KMS-11 (cell line): Measurements from ENCODE around the gene KCTD3.

ENCODE experiments used
- H2AFZ ChIP-seq: fragments of 200-600 bp; sonication (generic); 2 replicates; pipeline ENCODE4 v1.6.1; 2016; ENCODE audit warnings: antibody characterized with exemption, mixed run types, low read depth
- H3K27ac ChIP-seq: fragments of 200-600 bp; sonication (generic); 2 replicates; pipeline ENCODE4 v1.6.1; 2016; ENCODE audit warnings: mild to moderate bottlenecking, mixed run types
- H3K27me3 ChIP-seq: fragments of 200-600 bp; sonication (generic); 2 replicates; pipeline ENCODE4 v1.6.1; 2017; ENCODE audit warnings: mild to moderate bottlenecking, low read depth, mixed run types, moderate library complexity; ENCODE audit not compliant: insufficient read depth
- H3K36me3 ChIP-seq: fragments of 200-600 bp; sonication (generic); 2 replicates; pipeline ENCODE4 v1.6.1; 2017; ENCODE audit warnings: mild to moderate bottlenecking, mixed run types; ENCODE audit not compliant: insufficient read depth
- H3K4me1 ChIP-seq: fragments of 200-600 bp; sonication (generic); 2 replicates; pipeline ENCODE4 v1.6.1; 2016; ENCODE audit warnings: mild to moderate bottlenecking, low read depth, mixed run types; ENCODE audit not compliant: poor library complexity, severe bottlenecking
- H3K4me2 ChIP-seq: fragments of 200-600 bp; sonication (generic); 2 replicates; pipeline ENCODE4 v1.7.0; 2016; ENCODE audit warnings: mild to moderate bottlenecking, mixed run types
- H3K4me3 ChIP-seq: fragments of 200-600 bp; sonication (generic); IDR thresholded peaks from 2 replicates; pipeline ENCODE4 v1.6.1; 2017; ENCODE audit warnings: low read depth, low read length, mixed read lengths; ENCODE audit not compliant: insufficient read depth
- H3K79me2 ChIP-seq: fragments of 200-600 bp; sonication (generic); 2 replicates; pipeline ENCODE4 v1.6.1; 2016; ENCODE audit warnings: low read depth, mixed run types; ENCODE audit not compliant: insufficient read depth
- H3K9ac ChIP-seq: fragments of 200-600 bp; sonication (generic); 2 replicates; pipeline ENCODE4 v1.6.1; 2016; ENCODE audit warnings: mild to moderate bottlenecking, mixed run types
- H4K20me1 ChIP-seq: fragments of 200-600 bp; sonication (generic); 2 replicates; pipeline ENCODE4 v1.6.1; 2016; ENCODE audit warnings: mild to moderate bottlenecking, mixed run types; ENCODE audit not compliant: insufficient read depth
- TF ChIP-seq, protein P1 (sequence below): fragments of 200-600 bp; sonication (generic); conservative IDR thresholded peaks from 2 replicates; pipeline ENCODE4 v1.6.1; 2017; ENCODE audit warnings: low read depth, mild to moderate bottlenecking, antibody characterized with exemption, low read length, moderate library complexity, mixed read lengths

The KCTD3 gene

DNA sequence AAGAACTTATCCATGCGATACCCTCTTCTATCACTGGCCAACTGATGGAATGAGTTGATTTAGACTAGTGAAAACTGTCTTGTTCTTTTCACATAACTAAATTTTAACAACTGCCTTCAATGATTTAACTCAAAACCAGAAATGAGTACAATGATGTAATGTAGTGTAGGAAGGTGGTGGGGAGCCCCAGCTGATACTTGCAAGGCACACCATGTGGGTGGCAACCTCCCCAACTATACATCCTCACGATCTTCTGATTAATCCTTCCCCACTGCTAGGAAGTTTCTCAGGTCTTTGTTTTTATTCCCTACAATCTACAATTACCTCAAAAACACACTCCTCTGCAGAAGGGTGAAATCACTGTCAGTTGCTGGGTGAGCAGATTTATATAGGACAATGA lies 100.7 kb downstream of the KCTD3 start:
- no peaks in the 10 kb centered on the region for H4K20me1 ChIP-seq
- H3K36me3 ChIP-seq = no peaks in the 10 kb centered on the region
- H3K9ac ChIP-seq = no peak overlapping the region
- H3K4me1 ChIP-seq = no peaks in the 10 kb centered on the region
- no peaks in the 10 kb centered on the region for H3K79me2 ChIP-seq
- H3K4me2 ChIP-seq = no peak overlapping the region
- no peak overlapping the region for H3K27ac ChIP-seq
- TF ChIP-seq, protein P1, sequence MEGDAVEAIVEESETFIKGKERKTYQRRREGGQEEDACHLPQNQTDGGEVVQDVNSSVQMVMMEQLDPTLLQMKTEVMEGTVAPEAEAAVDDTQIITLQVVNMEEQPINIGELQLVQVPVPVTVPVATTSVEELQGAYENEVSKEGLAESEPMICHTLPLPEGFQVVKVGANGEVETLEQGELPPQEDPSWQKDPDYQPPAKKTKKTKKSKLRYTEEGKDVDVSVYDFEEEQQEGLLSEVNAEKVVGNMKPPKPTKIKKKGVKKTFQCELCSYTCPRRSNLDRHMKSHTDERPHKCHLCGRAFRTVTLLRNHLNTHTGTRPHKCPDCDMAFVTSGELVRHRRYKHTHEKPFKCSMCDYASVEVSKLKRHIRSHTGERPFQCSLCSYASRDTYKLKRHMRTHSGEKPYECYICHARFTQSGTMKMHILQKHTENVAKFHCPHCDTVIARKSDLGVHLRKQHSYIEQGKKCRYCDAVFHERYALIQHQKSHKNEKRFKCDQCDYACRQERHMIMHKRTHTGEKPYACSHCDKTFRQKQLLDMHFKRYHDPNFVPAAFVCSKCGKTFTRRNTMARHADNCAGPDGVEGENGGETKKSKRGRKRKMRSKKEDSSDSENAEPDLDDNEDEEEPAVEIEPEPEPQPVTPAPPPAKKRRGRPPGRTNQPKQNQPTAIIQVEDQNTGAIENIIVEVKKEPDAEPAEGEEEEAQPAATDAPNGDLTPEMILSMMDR = no peak
- H2AFZ ChIP-seq = no peak overlapping the region
- H3K27me3 ChIP-seq = no peaks in the 10 kb centered on the region
- H3K4me3 ChIP-seq = no peak overlapping the region

DNA sequence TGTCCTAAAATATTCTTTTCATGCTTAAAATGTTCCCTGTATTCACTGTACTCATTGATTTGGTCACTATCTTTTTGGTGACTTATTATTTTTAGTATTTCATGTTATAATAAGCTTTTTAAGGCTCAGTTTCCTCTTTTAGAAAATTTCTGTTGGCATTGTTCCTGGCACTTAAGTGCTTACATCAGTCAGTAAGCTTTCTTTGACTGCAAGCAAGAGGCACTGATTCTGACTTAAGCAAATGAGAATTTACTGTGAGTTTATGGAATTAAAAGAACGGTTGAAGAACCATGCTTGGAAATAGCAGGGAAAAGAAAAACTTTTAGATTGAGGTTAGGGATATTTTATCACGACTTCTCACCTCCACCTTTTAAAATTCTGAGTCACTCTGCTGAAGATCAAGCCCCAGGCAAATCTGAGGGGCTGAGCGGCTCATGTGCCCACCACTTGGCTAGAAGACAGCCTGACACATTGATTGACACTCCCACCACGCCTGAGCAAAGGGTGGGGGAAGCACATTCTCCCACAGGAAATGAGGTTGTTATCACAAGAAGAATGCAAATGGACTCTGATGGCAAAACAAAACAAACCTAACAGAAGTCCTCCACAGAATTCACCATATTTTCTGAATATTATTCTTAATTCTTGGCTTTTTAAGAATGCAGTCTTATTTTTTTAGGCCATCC lies 102.8 kb downstream of the KCTD3 start:
- H3K27me3 ChIP-seq = no peaks in the 10 kb centered on the region
- H3K4me3 ChIP-seq = no peak overlapping the region
- H3K9ac ChIP-seq = no peak overlapping the region
- no peak overlapping the region for H2AFZ ChIP-seq
- H3K79me2 ChIP-seq = no peaks in the 10 kb centered on the region
- no peaks in the 10 kb centered on the region for H3K36me3 ChIP-seq
- H4K20me1 ChIP-seq = no peaks in the 10 kb centered on the region
- H3K4me2 ChIP-seq = no peak overlapping the region
- no peak overlapping the region for H3K27ac ChIP-seq
- H3K4me1 ChIP-seq = no peaks in the 10 kb centered on the region
- TF ChIP-seq, protein P1 = no peak
